Panc1 (cell line): Measurements from ENCODE around the gene SEMA6A.

Experiments
- CTCF ChIP-seq: fragments of 450-650 bp; IDR thresholded peaks from 2 replicates; pipeline ENCODE4 v1.5.1; 2017; ENCODE audit warnings: mild to moderate bottlenecking
- POLR2AphosphoS5 ChIP-seq: IDR thresholded peaks from 2 replicates; pipeline ENCODE4 v1.6.1; 2012; ENCODE audit warnings: mild to moderate bottlenecking, low read depth, low read length, moderate library complexity
- SIN3A ChIP-seq: IDR thresholded peaks from 2 replicates; pipeline ENCODE4 v1.6.1; 2012; ENCODE audit warnings: low read depth, mild to moderate bottlenecking, low read length, moderate library complexity, borderline replicate concordance; ENCODE audit not compliant: insufficient read depth

GRCh38 chr5:116546743-116547124 is 27.9 kb downstream of the SEMA6A start:
- TF ChIP-seq CTCF: no peak
- no peak for TF ChIP-seq POLR2AphosphoS5
- no peak for TF ChIP-seq SIN3A
